HepG2 (cell line): ENCODE results near the gene PRRT2. TPM values are rescaled to one million over a fixed set of nuclear protein-coding genes. Genes with fewer than 3 reads are reported as not detected.
A peak's percentile ranks its signal among the peaks of the same experiment; 100 is the strongest.

Experiments
- KAT2B ChIP-seq: fragments of 150-350 bp; IDR thresholded peaks from 2 replicates; pipeline ENCODE4 v1.6.1; 2014; ENCODE audit warnings: low read depth, low read length, borderline replicate concordance
- MAF1 ChIP-seq: sonication (generic); formaldehyde crosslinking; IDR thresholded peaks from 2 replicates; pipeline ENCODE4 v1.5.0; 2020; ENCODE audit warnings: missing genetic modification reagents, borderline replicate concordance
- MTF2 ChIP-seq: sonication (generic); formaldehyde crosslinking; IDR thresholded peaks from 2 replicates; pipeline ENCODE4 v1.5.0; 2020; ENCODE audit warnings: missing genetic modification reagents, borderline replicate concordance
- RAD21 ChIP-seq: fragments of 450-650 bp; formaldehyde crosslinking; IDR thresholded peaks from 2 replicates; pipeline ENCODE4 v1.5.0; 2020; ENCODE audit warnings: mild to moderate bottlenecking
- REXO4 ChIP-seq: sonication (generic); formaldehyde crosslinking; IDR thresholded peaks from 2 replicates; pipeline ENCODE4 v1.8.0; 2022; ENCODE audit warnings: missing genetic modification reagents, mild to moderate bottlenecking, borderline replicate concordance
- SETDB1 ChIP-seq: sonication (generic); formaldehyde crosslinking; IDR thresholded peaks from 2 replicates; pipeline ENCODE4 v1.5.1; 2020; ENCODE audit warnings: missing genetic modification reagents, mild to moderate bottlenecking, borderline replicate concordance
- SMAD3 ChIP-seq: sonication (generic); formaldehyde crosslinking; IDR thresholded peaks from 2 replicates; pipeline ENCODE4 v1.4.0; 2020; ENCODE audit warnings: missing genetic modification reagents
- TBP ChIP-seq: sonication (generic); formaldehyde crosslinking; IDR thresholded peaks from 2 replicates; pipeline ENCODE4 v1.5.0; 2020; ENCODE audit warnings: missing genetic modification reagents
- ZNF260 ChIP-seq: sonication (generic); formaldehyde crosslinking; IDR thresholded peaks from 2 replicates; pipeline ENCODE4 v1.4.0; 2020; ENCODE audit warnings: missing genetic modification reagents, low read depth, mild to moderate bottlenecking, borderline replicate concordance
- ZNF263 ChIP-seq: sonication (generic); formaldehyde crosslinking; IDR thresholded peaks from 2 replicates; pipeline ENCODE4 v1.4.0; 2020; ENCODE audit warnings: missing genetic modification reagents
- ZNF788 ChIP-seq: sonication (generic); formaldehyde crosslinking; IDR thresholded peaks from 2 replicates; pipeline ENCODE4 v1.5.0; 2020; ENCODE audit warnings: mild to moderate bottlenecking, missing genetic modification reagents, borderline replicate concordance
- polyA plus RNA-seq, 8 experiments: library from polyadenylated mRNA; depleted of rRNA in 3 of 8; stranded (reverse) in 7 of 8; unstranded in 1 of 8; fragments of >200 nt; fragmentation: Illumina TruSeq in 4 of 8; extraction: Trizol in 4 of 8; gene quantifications; 2 replicates each; pipeline versions ENCODE4 v1.2.1 to v1.2.3, GENCODE V29; 2011 to 2016; ENCODE audit warnings: low read depth in 4 of 8, missing spikeins in 1 of 8, mixed read lengths in 1 of 8; ENCODE audit not compliant: insufficient read depth in 1 of 8
- total RNA-seq, 5 experiments: library from RNA; depleted of rRNA; stranded (reverse); fragments of >200 nt; fragmentation: Illumina TruSeq; extraction: Trizol; gene quantifications; 2 replicates each; pipeline ENCODE4 v1.2.3, GENCODE V29; 2016; ENCODE audit warnings: low read depth in 1 of 5
- TF ChIP-seq, protein P1 (sequence below): IDR thresholded peaks from 2 replicates; pipeline ENCODE4 v1.6.1; 2016; ENCODE audit warnings: low read depth, missing genetic modification reagents, missing compliant biosample characterization
- TF ChIP-seq, protein P2 (sequence below): fragments of 450-650 bp; IDR thresholded peaks from 2 replicates; pipeline ENCODE4 v1.6.1; 2017
- TF ChIP-seq, protein P3 (sequence below): sonication (generic); formaldehyde crosslinking; IDR thresholded peaks from 2 replicates; pipeline ENCODE4 v1.4.0; 2020; ENCODE audit warnings: missing genetic modification reagents, borderline replicate concordance
- TF ChIP-seq, protein P4 (sequence below): sonication (generic); IDR thresholded peaks from 2 replicates; pipeline ENCODE4 v1.6.1; 2016; ENCODE audit warnings: low read depth, borderline replicate concordance
- TF ChIP-seq, protein P5 (sequence below): IDR thresholded peaks from 2 replicates; pipeline ENCODE4 v1.6.1; 2016; ENCODE audit warnings: mild to moderate bottlenecking

Gene PRRT2
- total and polyA plus RNA-seq, 2 of the 13 experiments (the other 11 are each of a cell fraction or from before 2014, with no cell fraction given) = 0.51 to 1.1 TPM

DNA sequence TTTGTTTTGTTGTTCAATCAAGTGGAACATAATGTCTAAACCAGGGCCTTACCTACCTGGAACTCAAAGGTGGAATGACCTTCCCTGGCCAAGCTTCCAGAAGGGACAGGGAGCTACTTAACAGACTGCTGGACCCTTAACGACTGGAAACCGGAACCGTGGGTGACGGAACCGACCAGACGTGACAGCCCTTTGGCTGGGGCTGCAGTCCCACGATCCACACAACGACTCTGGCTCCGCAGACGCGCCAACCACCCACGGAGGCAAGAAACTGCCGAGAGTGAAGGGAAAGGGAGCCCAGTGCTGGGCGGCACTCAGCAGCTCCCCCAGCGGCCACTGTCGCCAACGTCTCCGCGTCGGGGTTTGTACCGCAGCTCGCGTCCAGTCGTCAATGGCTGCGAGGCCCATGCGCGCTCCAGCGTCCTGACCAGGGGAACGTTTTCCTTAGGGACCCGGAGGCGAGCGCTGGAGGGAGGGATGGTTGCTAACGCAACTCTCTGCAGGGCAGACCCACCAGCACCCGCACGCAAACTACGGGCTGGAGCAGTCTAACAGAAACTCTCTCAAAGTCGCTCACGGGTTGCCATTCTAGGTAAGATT, 27.0 kb upstream of the PRRT2 start (continued):
- TF ChIP-seq, protein P1, sequence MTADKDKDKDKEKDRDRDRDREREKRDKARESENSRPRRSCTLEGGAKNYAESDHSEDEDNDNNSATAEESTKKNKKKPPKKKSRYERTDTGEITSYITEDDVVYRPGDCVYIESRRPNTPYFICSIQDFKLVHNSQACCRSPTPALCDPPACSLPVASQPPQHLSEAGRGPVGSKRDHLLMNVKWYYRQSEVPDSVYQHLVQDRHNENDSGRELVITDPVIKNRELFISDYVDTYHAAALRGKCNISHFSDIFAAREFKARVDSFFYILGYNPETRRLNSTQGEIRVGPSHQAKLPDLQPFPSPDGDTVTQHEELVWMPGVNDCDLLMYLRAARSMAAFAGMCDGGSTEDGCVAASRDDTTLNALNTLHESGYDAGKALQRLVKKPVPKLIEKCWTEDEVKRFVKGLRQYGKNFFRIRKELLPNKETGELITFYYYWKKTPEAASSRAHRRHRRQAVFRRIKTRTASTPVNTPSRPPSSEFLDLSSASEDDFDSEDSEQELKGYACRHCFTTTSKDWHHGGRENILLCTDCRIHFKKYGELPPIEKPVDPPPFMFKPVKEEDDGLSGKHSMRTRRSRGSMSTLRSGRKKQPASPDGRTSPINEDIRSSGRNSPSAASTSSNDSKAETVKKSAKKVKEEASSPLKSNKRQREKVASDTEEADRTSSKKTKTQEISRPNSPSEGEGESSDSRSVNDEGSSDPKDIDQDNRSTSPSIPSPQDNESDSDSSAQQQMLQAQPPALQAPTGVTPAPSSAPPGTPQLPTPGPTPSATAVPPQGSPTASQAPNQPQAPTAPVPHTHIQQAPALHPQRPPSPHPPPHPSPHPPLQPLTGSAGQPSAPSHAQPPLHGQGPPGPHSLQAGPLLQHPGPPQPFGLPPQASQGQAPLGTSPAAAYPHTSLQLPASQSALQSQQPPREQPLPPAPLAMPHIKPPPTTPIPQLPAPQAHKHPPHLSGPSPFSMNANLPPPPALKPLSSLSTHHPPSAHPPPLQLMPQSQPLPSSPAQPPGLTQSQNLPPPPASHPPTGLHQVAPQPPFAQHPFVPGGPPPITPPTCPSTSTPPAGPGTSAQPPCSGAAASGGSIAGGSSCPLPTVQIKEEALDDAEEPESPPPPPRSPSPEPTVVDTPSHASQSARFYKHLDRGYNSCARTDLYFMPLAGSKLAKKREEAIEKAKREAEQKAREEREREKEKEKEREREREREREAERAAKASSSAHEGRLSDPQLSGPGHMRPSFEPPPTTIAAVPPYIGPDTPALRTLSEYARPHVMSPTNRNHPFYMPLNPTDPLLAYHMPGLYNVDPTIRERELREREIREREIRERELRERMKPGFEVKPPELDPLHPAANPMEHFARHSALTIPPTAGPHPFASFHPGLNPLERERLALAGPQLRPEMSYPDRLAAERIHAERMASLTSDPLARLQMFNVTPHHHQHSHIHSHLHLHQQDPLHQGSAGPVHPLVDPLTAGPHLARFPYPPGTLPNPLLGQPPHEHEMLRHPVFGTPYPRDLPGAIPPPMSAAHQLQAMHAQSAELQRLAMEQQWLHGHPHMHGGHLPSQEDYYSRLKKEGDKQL (CRISPR knock-in tag) = 0 out of 2 replicates have a peak, but pooled peaks have one; percentile 56
- TF ChIP-seq MTF2 (CRISPR knock-in tag) (no peak), SMAD3 (CRISPR knock-in tag) (no peak), RAD21 (peak; percentile 93), MAF1 (no peak; the same call in 1 of the 2 replicates), REXO4 (CRISPR knock-in tag) (no peak), SETDB1 (no peak), ZNF788 (CRISPR knock-in tag) (peak; percentile 74; the same call in 1 of the 2 replicates), TBP (no peak), ZNF260 (CRISPR knock-in tag) (no peak), KAT2B (no peak), ZNF263 (peak; percentile 25; the same call in 1 of the 2 replicates)
- TF ChIP-seq, protein P2, sequence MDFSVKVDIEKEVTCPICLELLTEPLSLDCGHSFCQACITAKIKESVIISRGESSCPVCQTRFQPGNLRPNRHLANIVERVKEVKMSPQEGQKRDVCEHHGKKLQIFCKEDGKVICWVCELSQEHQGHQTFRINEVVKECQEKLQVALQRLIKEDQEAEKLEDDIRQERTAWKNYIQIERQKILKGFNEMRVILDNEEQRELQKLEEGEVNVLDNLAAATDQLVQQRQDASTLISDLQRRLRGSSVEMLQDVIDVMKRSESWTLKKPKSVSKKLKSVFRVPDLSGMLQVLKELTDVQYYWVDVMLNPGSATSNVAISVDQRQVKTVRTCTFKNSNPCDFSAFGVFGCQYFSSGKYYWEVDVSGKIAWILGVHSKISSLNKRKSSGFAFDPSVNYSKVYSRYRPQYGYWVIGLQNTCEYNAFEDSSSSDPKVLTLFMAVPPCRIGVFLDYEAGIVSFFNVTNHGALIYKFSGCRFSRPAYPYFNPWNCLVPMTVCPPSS = no peak
- TF ChIP-seq, protein P3, sequence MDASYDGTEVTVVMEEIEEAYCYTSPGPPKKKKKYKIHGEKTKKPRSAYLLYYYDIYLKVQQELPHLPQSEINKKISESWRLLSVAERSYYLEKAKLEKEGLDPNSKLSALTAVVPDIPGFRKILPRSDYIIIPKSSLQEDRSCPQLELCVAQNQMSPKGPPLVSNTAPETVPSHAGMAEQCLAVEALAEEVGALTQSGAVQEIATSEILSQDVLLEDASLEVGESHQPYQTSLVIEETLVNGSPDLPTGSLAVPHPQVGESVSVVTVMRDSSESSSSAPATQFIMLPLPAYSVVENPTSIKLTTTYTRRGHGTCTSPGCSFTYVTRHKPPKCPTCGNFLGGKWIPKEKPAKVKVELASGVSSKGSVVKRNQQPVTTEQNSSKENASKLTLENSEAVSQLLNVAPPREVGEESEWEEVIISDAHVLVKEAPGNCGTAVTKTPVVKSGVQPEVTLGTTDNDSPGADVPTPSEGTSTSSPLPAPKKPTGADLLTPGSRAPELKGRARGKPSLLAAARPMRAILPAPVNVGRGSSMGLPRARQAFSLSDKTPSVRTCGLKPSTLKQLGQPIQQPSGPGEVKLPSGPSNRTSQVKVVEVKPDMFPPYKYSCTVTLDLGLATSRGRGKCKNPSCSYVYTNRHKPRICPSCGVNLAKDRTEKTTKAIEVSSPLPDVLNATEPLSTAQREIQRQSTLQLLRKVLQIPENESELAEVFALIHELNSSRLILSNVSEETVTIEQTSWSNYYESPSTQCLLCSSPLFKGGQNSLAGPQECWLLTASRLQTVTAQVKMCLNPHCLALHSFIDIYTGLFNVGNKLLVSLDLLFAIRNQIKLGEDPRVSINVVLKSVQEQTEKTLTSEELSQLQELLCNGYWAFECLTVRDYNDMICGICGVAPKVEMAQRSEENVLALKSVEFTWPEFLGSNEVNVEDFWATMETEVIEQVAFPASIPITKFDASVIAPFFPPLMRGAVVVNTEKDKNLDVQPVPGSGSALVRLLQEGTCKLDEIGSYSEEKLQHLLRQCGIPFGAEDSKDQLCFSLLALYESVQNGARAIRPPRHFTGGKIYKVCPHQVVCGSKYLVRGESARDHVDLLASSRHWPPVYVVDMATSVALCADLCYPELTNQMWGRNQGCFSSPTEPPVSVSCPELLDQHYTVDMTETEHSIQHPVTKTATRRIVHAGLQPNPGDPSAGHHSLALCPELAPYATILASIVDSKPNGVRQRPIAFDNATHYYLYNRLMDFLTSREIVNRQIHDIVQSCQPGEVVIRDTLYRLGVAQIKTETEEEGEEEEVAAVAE (CRISPR knock-in tag) = peak; percentile 32; the same call in 1 of the 2 replicates
- TF ChIP-seq, protein P4, sequence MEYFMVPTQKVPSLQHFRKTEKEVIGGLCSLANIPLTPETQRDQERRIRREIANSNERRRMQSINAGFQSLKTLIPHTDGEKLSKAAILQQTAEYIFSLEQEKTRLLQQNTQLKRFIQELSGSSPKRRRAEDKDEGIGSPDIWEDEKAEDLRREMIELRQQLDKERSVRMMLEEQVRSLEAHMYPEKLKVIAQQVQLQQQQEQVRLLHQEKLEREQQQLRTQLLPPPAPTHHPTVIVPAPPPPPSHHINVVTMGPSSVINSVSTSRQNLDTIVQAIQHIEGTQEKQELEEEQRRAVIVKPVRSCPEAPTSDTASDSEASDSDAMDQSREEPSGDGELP = no peak
- TF ChIP-seq, protein P5, sequence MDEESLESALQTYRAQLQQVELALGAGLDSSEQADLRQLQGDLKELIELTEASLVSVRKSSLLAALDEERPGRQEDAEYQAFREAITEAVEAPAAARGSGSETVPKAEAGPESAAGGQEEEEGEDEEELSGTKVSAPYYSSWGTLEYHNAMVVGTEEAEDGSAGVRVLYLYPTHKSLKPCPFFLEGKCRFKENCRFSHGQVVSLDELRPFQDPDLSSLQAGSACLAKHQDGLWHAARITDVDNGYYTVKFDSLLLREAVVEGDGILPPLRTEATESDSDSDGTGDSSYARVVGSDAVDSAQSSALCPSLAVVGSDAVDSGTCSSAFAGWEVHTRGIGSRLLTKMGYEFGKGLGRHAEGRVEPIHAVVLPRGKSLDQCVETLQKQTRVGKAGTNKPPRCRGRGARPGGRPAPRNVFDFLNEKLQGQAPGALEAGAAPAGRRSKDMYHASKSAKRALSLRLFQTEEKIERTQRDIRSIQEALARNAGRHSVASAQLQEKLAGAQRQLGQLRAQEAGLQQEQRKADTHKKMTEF = peak; percentile 76; the same call in 1 of the 2 replicates
